NB4 (cell line): ENCODE measurements around the gene STRA6.

ENCODE experiments used
- MAX ChIP-seq: IDR thresholded peaks from 2 replicates; pipeline ENCODE4 v1.6.1; 2011; ENCODE audit warnings: low read depth, low read length
- POLR2A ChIP-seq: IDR thresholded peaks from 2 replicates; pipeline ENCODE4 v1.6.1; 2011; ENCODE audit warnings: mild to moderate bottlenecking; ENCODE audit not compliant: insufficient read length; ENCODE audit errors: extremely low read depth
- TF ChIP-seq, protein P1 (sequence below): IDR thresholded peaks from one replicate; pipeline ENCODE4 v1.5.1; 2012; ENCODE audit warnings: low read depth, low read length

DNA sequence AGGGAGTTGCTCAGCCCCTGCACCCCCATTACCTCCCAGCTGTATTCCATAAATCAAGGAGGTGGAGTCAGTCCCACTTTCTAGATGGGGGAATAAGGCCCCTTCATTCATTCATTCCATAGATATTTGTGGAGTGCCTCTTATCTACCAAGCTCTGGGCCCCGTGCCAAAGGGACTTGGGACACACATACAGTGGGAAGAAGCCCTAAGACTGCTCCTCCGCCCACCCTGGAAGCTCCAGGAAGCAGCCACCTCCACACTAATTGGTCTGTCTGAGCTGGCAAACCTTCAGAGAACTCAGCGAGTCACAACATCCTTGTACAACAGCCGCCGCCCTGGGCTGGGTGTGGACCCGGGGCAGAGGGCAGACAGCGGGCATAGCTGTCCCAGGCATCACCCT, 6.4 kb downstream of the STRA6 start:
- TF ChIP-seq POLR2A = no peak
- TF ChIP-seq, protein P1, sequence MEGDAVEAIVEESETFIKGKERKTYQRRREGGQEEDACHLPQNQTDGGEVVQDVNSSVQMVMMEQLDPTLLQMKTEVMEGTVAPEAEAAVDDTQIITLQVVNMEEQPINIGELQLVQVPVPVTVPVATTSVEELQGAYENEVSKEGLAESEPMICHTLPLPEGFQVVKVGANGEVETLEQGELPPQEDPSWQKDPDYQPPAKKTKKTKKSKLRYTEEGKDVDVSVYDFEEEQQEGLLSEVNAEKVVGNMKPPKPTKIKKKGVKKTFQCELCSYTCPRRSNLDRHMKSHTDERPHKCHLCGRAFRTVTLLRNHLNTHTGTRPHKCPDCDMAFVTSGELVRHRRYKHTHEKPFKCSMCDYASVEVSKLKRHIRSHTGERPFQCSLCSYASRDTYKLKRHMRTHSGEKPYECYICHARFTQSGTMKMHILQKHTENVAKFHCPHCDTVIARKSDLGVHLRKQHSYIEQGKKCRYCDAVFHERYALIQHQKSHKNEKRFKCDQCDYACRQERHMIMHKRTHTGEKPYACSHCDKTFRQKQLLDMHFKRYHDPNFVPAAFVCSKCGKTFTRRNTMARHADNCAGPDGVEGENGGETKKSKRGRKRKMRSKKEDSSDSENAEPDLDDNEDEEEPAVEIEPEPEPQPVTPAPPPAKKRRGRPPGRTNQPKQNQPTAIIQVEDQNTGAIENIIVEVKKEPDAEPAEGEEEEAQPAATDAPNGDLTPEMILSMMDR = no peak
- no peak for TF ChIP-seq MAX
